NCI-H1105 (cell line): ENCODE measurements around the gene KHK.

Experiments
- DNase-seq: peaks from one replicate; lab custom pipeline; 2025; lab: John Stamatoyannopoulos, UW

The KHK gene

GRCh38 chr2:27081984-27082772 is 4.4 kb upstream of the KHK start:
- DNase-seq = no peak

- DNase-seq = no peak
Observed at GRCh38 chr2:27082773-27083409, 3.7 kb upstream of the KHK start.

- no peak for DNase-seq
Observed at GRCh38 chr2:27083410-27084296, 2.9 kb upstream of the KHK start.

- no peak for DNase-seq
Observed at GRCh38 chr2:27084297-27085061, 2.1 kb upstream of the KHK start.

- no peak for DNase-seq
Observed at GRCh38 chr2:27085062-27085672, 1.4 kb upstream of the KHK start.

- peak; percentile 11 for DNase-seq
Observed at GRCh38 chr2:27085673-27086089, 891 bp upstream of the KHK start.

GRCh38 chr2:27086090-27086723 is 365 bp upstream of the KHK start:
- peak; percentile 74 for DNase-seq

- DNase-seq = no peak
Observed at GRCh38 chr2:27087823-27088410, 1.3 kb downstream of the KHK start.

- no peak for DNase-seq
Observed at GRCh38 chr2:27088634-27089033, 2.1 kb downstream of the KHK start.

- no peak for DNase-seq
Observed at GRCh38 chr2:27089111-27089954, 2.8 kb downstream of the KHK start.

GRCh38 chr2:27091746-27092695 is 5.4 kb downstream of the KHK start:
- DNase-seq = no peak

- DNase-seq = no peak
Observed at GRCh38 chr2:27092696-27093429, 6.3 kb downstream of the KHK start.

GRCh38 chr2:27093430-27094352 is 7.1 kb downstream of the KHK start:
- DNase-seq = no peak

GRCh38 chr2:27094353-27094984 is 7.9 kb downstream of the KHK start:
- no peak for DNase-seq

- DNase-seq = no peak
Observed at GRCh38 chr2:27095427-27095744, 8.8 kb downstream of the KHK start.
